OCI-LY7 (cell line): ENCODE results near the gene OR1Q1. TPM values are rescaled to one million over a fixed set of nuclear protein-coding genes. Genes with fewer than 3 reads are reported as not detected.

Source experiments
- Bru-seq: library from RNA; stranded (reverse); fragments of 400-500 nt; gene quantifications from one replicate; lab custom pipeline; 2021; lab: Mats Ljungman, UMichigan
- BruChase-seq, 2 experiments: library from RNA; stranded (reverse); fragments of 400-500 nt; gene quantifications; one replicate each; lab custom pipeline; 2021; lab: Mats Ljungman, UMichigan
- BruUV-seq: library from RNA; stranded (reverse); fragments of 400-500 nt; replicated peaks from 2 replicates; lab custom pipeline; 2021; lab: Mats Ljungman, UMichigan
- CTCF ChIA-PET: fragments of 300-600 bp; sonication (Branson Sonifier 250); formaldehyde crosslinking; loops from one replicate; lab custom pipeline; 2022; ENCODE audit warnings: antibody characterized with exemption; ENCODE audit not compliant: unreplicated experiment; lab: Charles Lee
- POLR2A ChIA-PET: fragments of 300-600 bp; sonication (Branson Sonifier 250); formaldehyde crosslinking; loops from one replicate; lab custom pipeline; 2022; ENCODE audit warnings: antibody characterized with exemption; lab: Charles Lee
- DNase-seq: peaks from one replicate; pipeline ENCODE4 v3.0.0-alpha.2; 2015; ENCODE audit warnings: low spot score
- H2AFZ ChIP-seq: fragments of 200-600 bp; sonication (generic), shearing (Covaris generic); 2 replicates; pipeline ENCODE4 v1.6.1; 2014; ENCODE audit warnings: mild to moderate bottlenecking, antibody characterized with exemption, low read length, moderate library complexity
- H3K27ac ChIP-seq: fragments of 200-600 bp; sonication (generic); 2 replicates; pipeline ENCODE4 v1.5.1; 2014; ENCODE audit warnings: mixed run types, low read depth, mild to moderate bottlenecking, moderate library complexity, low read length, inconsistent platforms; ENCODE audit not compliant: poor library complexity, severe bottlenecking
- H3K36me3 ChIP-seq: fragments of 200-600 bp; sonication (generic); 2 replicates; pipeline ENCODE4 v1.6.1; 2014; ENCODE audit warnings: mild to moderate bottlenecking, antibody characterized with exemption, low read length, moderate library complexity, mixed read lengths; ENCODE audit not compliant: insufficient read depth
- H3K4me1 ChIP-seq: fragments of 200-600 bp; sonication (generic); 2 replicates; pipeline ENCODE4 v1.5.1; 2014; ENCODE audit warnings: mild to moderate bottlenecking, low read length; ENCODE audit not compliant: insufficient read depth, poor library complexity, severe bottlenecking
- H3K4me2 ChIP-seq: fragments of 200-600 bp; sonication (generic); 2 replicates; pipeline ENCODE4 v1.6.1; 2014; ENCODE audit warnings: mild to moderate bottlenecking, low read length
- H3K4me3 ChIP-seq: fragments of 200-600 bp; sonication (generic); 2 replicates; pipeline ENCODE4 v1.5.1; 2014; ENCODE audit warnings: mild to moderate bottlenecking, low read depth, low read length; ENCODE audit not compliant: poor library complexity, severe bottlenecking
- H3K79me2 ChIP-seq: fragments of 200-600 bp; sonication (generic); 2 replicates; pipeline ENCODE4 v1.6.1; 2016; ENCODE audit warnings: low read depth, mild to moderate bottlenecking, low read length, moderate library complexity, mixed read lengths; ENCODE audit not compliant: insufficient read depth
- H3K9me2 ChIP-seq: fragments of 200-600 bp; sonication (generic); 2 replicates; pipeline ENCODE4 v1.6.1; 2016; ENCODE audit warnings: mild to moderate bottlenecking, low read length, mixed read lengths; ENCODE audit not compliant: insufficient read depth
- H3K9me3 ChIP-seq: fragments of 200-600 bp; sonication (generic); 2 replicates; pipeline ENCODE4 v1.6.1; 2014; ENCODE audit warnings: mild to moderate bottlenecking, mixed run types, low read length, mixed read lengths
- H4K20me1 ChIP-seq: fragments of 200-600 bp; sonication (generic); 2 replicates; pipeline ENCODE4 v1.6.1; 2014; ENCODE audit warnings: mild to moderate bottlenecking, antibody characterized with exemption, low read length, moderate library complexity, mixed read lengths; ENCODE audit not compliant: insufficient read depth
- CTCF ChIP-seq: fragments of 200-600 bp; sonication (generic); conservative IDR thresholded peaks from 2 replicates; pipeline ENCODE4 v1.5.1; 2014; ENCODE audit warnings: mild to moderate bottlenecking, antibody characterized with exemption, low read length, moderate library complexity, mixed read lengths
- EZH2phosphoT487 ChIP-seq: fragments of 200-600 bp; sonication (generic); IDR thresholded peaks from 2 replicates; pipeline ENCODE4 v1.6.1; 2018; ENCODE audit warnings: low read depth, borderline replicate concordance, mild to moderate bottlenecking, mixed run types, antibody characterized with exemption, low read length, moderate library complexity, mixed read lengths
- intact Hi-C: fragments of 100-400 bp; cut with micrococcal nuclease; formaldehyde crosslinking; loops from one replicate; pipeline ENCODE4 v1.10.0; 2022; ENCODE audit not compliant: unreplicated experiment
- long read RNA-seq: library from polyadenylated mRNA; stranded (forward); transcript quantifications from one replicate; pipeline ENCODE4 v2.0.0, GENCODE V29; 2022
- total RNA-seq, 2 experiments: library from RNA; depleted of rRNA in 1 of 2; stranded (reverse); fragments of >200 nt in 1 of 2; shearing (Covaris generic) in 1 of 2; gene quantifications; 2 replicates each; pipeline ENCODE4 v1.2.3, GENCODE V29; 2014 to 2022

Gene OR1Q1
- total RNA-seq (2014; rRNA removed; shearing (Covaris generic)) (not detected in 2 replicates), total RNA-seq (2022) (not detected in 2 replicates), Bru-seq, nascent RNA (not detected), BruChase-seq, experiment 1, labeled RNA remaining after a 6-hour chase (not detected), BruChase-seq, experiment 2, labeled RNA remaining after a 2-hour chase (not detected)
- long read RNA-seq: 0 reads

- intact Hi-C loops: no loop called here
- Histone ChIP-seq H2AFZ (no peak within 1 kb of the TSS), H3K79me2 (no peaks in the 10 kb centered on the region), H3K9me3 (no peaks in the 10 kb centered on the region), H3K4me1 (no peaks in the 10 kb centered on the region), H3K4me2 (no peak within 1 kb of the TSS), H3K27ac (no peak within 1 kb of the TSS), H3K36me3 (no peaks in the 10 kb centered on the region), H3K4me3 (no peak within 1 kb of the TSS), H3K9me2 (no peaks in the 10 kb centered on the region), H4K20me1 (no peaks in the 10 kb centered on the region)
- no TSS peak for BruUV-seq
- DNase-seq: no peak
- ChIA-PET CTCF (no interaction called here), POLR2A (no interaction called here)
- TF ChIP-seq CTCF (no peak), EZH2phosphoT487 (no peak)
Measured at GRCh38 chr9:122614362-122614761, at the start of gene OR1Q1. Gene OR1Q1 (plus strand): TSS chr9:122614738. CDS start chr9:122614738, 0 bp downstream.

- Histone ChIP-seq H3K4me2 (no peak overlapping the region), H3K79me2 (no peaks in the 10 kb centered on the region), H3K9me2 (no peaks in the 10 kb centered on the region), H3K4me1 (no peaks in the 10 kb centered on the region), H3K9me3 (0 out of 2 replicates have a peak, but pooled peaks cover 8% of the 10 kb centered on the region), H2AFZ (no peak overlapping the region), H3K36me3 (no peaks in the 10 kb centered on the region), H3K4me3 (no peak overlapping the region), H3K27ac (no peak overlapping the region), H4K20me1 (no peaks in the 10 kb centered on the region)
- no peak for DNase-seq
- CTCF ChIA-PET: no interaction called here
- intact Hi-C loops: no loop called here
- TF ChIP-seq EZH2phosphoT487 (no peak), CTCF (no peak)
- no TSS peak for BruUV-seq
- POLR2A ChIA-PET: no interaction called here
Measured at GRCh38 chr9:122567901-122568300, 46.6 kb upstream of the OR1Q1 start.

- intact Hi-C loops: no loop called here
- Histone ChIP-seq H2AFZ (no peak overlapping the region), H3K9me2 (no peaks in the 10 kb centered on the region), H3K4me3 (no peak overlapping the region), H3K79me2 (no peaks in the 10 kb centered on the region), H3K4me2 (no peak overlapping the region), H4K20me1 (no peaks in the 10 kb centered on the region), H3K27ac (no peak overlapping the region), H3K4me1 (no peaks in the 10 kb centered on the region), H3K9me3 (no peaks in the 10 kb centered on the region), H3K36me3 (no peaks in the 10 kb centered on the region)
- TF ChIP-seq CTCF: no peak
- no peak for TF ChIP-seq EZH2phosphoT487
- POLR2A ChIA-PET: no interaction called here
- no peak for DNase-seq
- CTCF ChIA-PET: no interaction called here
- no TSS peak for BruUV-seq
Measured at GRCh38 chr9:122572456-122572855, 42.1 kb upstream of the OR1Q1 start.
